ENCODE measurements around the gene GDPD5. TPM values are rescaled to one million over a fixed set of nuclear protein-coding genes. Genes with fewer than 3 reads are reported as not detected.
A peak's percentile ranks its signal among the peaks of the same experiment; 100 is the strongest.

GDPD5 gene, protein sequence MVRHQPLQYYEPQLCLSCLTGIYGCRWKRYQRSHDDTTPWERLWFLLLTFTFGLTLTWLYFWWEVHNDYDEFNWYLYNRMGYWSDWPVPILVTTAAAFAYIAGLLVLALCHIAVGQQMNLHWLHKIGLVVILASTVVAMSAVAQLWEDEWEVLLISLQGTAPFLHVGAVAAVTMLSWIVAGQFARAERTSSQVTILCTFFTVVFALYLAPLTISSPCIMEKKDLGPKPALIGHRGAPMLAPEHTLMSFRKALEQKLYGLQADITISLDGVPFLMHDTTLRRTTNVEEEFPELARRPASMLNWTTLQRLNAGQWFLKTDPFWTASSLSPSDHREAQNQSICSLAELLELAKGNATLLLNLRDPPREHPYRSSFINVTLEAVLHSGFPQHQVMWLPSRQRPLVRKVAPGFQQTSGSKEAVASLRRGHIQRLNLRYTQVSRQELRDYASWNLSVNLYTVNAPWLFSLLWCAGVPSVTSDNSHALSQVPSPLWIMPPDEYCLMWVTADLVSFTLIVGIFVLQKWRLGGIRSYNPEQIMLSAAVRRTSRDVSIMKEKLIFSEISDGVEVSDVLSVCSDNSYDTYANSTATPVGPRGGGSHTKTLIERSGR
- 22.1 TPM for total RNA-seq

GRCh38 chr11:75525433-75526191 lies at the start of gene GDPD5:
Gene GDPD5 (minus strand): TSS chr11:75525941. CDS start chr11:75477735, 48,206 bp downstream.

DNA sequence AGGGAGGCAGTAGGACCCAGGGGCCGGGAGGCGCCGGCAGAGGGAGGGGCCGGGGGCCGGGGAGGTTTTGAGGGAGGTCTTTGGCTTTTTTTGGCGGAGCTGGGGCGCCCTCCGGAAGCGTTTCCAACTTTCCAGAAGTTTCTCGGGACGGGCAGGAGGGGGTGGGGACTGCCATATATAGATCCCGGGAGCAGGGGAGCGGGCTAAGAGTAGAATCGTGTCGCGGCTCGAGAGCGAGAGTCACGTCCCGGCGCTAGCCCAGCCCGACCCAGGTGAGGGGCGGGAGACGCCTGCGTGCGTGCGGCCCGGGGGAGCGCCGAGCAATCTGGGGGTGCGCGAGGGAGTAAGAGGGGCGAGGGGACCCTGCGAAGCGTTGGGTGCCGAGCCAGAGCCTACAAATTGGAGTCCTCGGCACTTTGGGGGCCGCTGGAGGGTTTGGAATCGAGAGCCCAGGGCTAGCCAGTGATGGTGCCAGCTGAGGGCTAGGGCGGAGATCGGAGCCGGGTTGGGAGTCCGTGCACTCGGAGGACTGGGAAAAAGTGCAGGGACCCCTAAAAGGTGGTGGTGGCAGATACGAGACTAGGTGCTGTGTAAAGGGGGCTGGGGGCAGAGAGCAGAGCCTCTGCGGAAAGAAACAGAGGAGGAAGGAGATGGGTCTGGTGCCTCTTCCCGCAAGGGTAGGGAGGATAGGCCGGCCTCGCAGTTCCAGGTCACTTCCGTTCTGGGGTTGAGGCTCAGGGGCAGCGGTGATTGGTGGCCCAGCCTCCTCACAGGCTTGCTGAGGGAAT lies 36.5 kb upstream of the GDPD5 start, which contains the start of gene SERPINH1:
Gene SERPINH1 (plus strand): TSS at position 206 of the 788 bp plus-strand sequence. CDS start 4,097 bp downstream, outside the sequence.

DNA sequence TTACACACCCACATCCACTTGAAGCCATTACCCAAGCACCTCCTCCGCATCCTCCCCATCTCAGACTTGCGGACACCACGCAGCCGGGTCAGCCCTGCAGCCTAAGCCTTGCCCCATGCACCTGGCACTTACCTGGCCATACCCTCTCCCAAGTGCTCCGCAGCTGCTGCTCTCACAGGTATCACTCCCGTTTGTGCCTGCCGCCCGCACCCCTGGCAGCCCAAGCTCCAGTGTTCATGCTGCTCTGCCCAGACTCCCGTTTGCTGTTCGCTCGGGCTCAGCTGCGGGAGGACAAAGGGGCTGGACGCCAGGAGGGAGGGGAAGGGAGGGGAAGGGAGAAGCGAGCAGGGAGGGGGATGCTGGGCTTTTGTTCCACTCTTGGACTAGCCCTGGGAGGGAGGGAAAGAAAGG lies 92.8 kb downstream of the GDPD5 start, which contains the start of gene KLHL35:
Gene KLHL35 (minus strand): TSS at position 293 of the 411 bp plus-strand sequence. CDS start 2,574 bp downstream, outside the sequence.

GRCh38 chr11:75399344-75400145 lies 126.2 kb downstream of the GDPD5 start, which contains the start of gene RPS3:
Gene RPS3 (plus strand): TSS chr11:75399518. CDS start chr11:75399548, 30 bp downstream.

Small RNA genes lying within 50 kb of the gene (small RNA-seq; reads per million reads assigned to genes)
- gene SNORD15A (ENCODE audit: low replicate concordance) (not detected), gene SNORD15B (ENCODE audit: low replicate concordance) (123 reads per million, percentile 98 among the genes with 10 or more reads in this experiment)

Other genes with a start within 250 kb of the GDPD5 start
- 30.6 TPM for gene ARRB1, start 174.3 kb downstream of the GDPD5 start, total RNA-seq
- gene RPS3, start 126.4 kb downstream of the GDPD5 start, total RNA-seq, result 1,408 TPM
- 1.9 TPM for gene KLHL35, start 92.7 kb downstream of the GDPD5 start, total RNA-seq
- gene SERPINH1, start 36.3 kb upstream of the GDPD5 start, total RNA-seq, result 541 TPM
- gene MAP6, start 143.1 kb upstream of the GDPD5 start, total RNA-seq, result 4.7 TPM
- 0.53 TPM for gene MOGAT2, start 191.9 kb upstream of the GDPD5 start, total RNA-seq
- gene DGAT2, start 242.8 kb upstream of the GDPD5 start, total RNA-seq, result 6.2 TPM